GM12891 (cell line): ENCODE results near the gene KHDRBS1.
"Not testable (repeated sequence)": the region's sequence is repeated elsewhere in the genome, so short reads cannot be mapped to it uniquely, and the experiment has no call there.

Experiments used
- DNase-seq: peaks from one replicate; pipeline ENCODE4 v3.0.0; 2011; ENCODE audit warnings: low spot score; ENCODE audit not compliant: insufficient read length
- FAIRE-seq: peaks from 2 replicates; lab custom pipeline; 2011; peaks lifted over from hg19 to GRCh38; lab: Jason Lieb, UNC
- PAX5 ChIP-seq: IDR thresholded peaks from 2 replicates; pipeline ENCODE4 v1.6.1; 2011; ENCODE audit warnings: low read length, moderate library complexity, mild to moderate bottlenecking; ENCODE audit not compliant: insufficient read depth, severe bottlenecking
- POLR2A ChIP-seq: IDR thresholded peaks from 2 replicates; pipeline ENCODE4 v1.6.1; 2011; ENCODE audit warnings: low read depth, low read length, control low read depth
- POLR2AphosphoS5 ChIP-seq: IDR thresholded peaks from 2 replicates; pipeline ENCODE4 v1.6.1; 2011; ENCODE audit warnings: low read depth, low read length, control low read depth
- POU2F2 ChIP-seq: IDR thresholded peaks from 2 replicates; pipeline ENCODE4 v1.6.1; 2011; ENCODE audit warnings: low read depth, mild to moderate bottlenecking, control low read depth, low read length, moderate library complexity
- SPI1 ChIP-seq: IDR thresholded peaks from 2 replicates; pipeline ENCODE4 v1.6.1; 2011; ENCODE audit warnings: low read depth, low read length, control low read depth
- TAF1 ChIP-seq: IDR thresholded peaks from 2 replicates; pipeline ENCODE4 v1.6.1; 2011; ENCODE audit warnings: low read depth, low read length, control low read depth

Gene KHDRBS1

DNA sequence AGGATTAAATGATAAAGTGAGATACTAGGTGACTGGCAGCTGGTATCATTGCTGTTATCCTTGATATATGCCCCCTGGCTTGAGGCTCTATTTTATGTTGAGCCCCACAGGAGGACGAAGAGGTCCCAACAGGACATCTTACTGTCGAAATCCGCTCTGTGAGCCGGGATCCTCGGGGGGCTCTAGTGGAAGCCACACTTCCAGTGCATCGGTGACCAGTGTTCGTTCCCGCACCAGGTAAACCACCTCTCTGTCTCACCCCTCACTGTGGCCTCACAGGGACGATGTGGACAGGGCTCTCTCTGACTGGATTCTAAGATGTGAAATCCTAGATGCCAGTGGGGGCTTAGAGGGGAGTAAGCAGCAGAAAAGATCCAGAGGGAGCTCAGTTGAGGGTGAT lies 61.2 kb downstream of the KHDRBS1 start:
- TF ChIP-seq SPI1, result no peak
- TF ChIP-seq TAF1, result no peak
- no peak for TF ChIP-seq POLR2A
- no peak for TF ChIP-seq PAX5
- TF ChIP-seq POU2F2, result no peak
- TF ChIP-seq POLR2AphosphoS5, result no peak
- DNase-seq (no peak), FAIRE-seq (no peak)

DNA sequence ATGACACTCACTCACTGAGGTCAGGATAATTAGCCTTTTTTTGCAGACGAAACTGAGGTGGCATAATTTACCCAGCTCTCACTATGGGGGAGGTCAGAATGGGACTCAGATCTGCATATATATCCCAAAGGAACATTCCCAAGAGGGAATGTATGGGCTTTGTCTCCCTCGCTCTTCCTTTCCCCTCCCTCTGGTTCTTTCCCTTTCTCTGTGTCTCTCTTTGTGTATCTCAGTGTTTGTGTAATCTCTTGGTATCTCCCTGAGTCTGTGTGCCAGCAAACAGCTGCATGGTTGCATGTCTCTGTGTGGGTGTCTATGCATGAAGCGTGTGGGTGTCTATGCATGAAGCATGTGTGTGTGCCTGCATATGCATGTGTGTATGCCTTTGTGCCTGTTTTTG lies 63.8 kb downstream of the KHDRBS1 start:
- TF ChIP-seq POLR2A (no peak), POU2F2 (no peak), TAF1 (no peak), SPI1 (no peak), POLR2AphosphoS5 (no peak), PAX5 (no peak)
- no peak for FAIRE-seq
- DNase-seq, result no peak

- FAIRE-seq (no peak), DNase-seq (no peak)
- TF ChIP-seq POLR2AphosphoS5 (no peak), SPI1 (peak; percentile 58; the same call in 1 of the 2 replicates)
These were observed 68.4 kb downstream of the KHDRBS1 start for GRCh38 chr1:32082022-32082421.

DNA sequence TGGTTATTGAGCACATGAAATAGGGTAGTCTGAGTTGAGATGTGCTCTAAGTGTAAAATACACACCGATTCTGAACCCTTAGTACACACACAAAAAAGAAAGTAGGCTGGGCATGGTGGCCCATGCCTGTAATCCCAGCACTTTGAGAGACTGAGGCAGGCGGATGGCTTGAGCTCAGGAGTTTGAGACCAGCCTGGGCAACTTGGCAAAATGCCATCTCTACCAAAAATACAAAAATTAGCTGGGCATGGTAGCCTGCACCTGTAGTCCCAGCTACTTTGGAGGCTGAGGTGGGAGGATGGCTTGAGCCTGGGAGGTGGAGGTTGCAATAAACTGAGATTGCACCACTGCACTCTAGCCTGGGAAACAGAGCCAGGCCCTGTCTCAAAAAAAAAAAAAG lies 72.7 kb downstream of the KHDRBS1 start:
- not testable (repeated sequence) for FAIRE-seq, DNase-seq

DNA sequence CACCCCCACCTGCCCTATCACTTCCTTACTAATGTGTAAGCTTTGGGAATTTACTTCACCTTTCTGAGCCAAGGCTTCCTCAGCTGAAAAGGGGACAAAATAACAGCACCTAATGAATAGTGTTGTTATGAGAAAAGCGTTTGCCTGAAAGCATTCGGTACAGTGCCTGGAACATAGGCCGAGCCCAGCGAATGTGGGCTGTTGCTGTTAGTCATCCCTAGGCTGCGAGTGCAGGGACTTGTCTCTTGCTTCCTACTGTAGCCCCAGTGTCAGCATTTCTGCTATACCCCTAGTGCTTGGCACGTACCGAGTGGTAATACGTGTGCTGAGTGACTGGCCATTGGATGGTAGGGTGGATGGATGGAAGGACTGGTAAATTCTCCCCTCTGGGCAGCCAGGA lies 77.5 kb downstream of the KHDRBS1 start:
- DNase-seq, result no peak
- TF ChIP-seq POLR2AphosphoS5 (no peak), SPI1 (no peak), TAF1 (no peak), POU2F2 (no peak), PAX5 (no peak), POLR2A (no peak)
- no peak for FAIRE-seq

DNA sequence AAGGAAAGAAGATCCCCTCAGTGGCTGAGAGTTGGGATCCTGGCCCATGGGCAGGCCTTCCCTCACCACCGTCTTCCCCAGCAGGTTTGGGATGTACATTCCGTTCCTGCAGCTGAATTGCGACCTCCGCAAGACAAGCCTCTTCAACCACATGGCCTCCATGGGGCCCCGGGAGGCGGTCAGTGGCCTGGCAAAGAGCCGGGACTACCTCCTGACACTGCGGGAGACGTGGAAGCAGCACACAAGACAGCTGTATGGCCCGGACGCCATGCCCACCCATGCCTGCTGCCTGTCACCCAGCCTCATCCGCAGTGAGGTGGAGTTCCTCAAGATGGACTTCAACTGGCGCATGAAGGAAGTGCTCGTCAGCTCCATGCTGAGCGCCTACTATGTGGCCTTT lies 77.9 kb downstream of the KHDRBS1 start:
- TF ChIP-seq POLR2A, result no peak
- TF ChIP-seq SPI1, result no peak
- TF ChIP-seq PAX5, result no peak
- TF ChIP-seq POLR2AphosphoS5, result no peak
- TF ChIP-seq POU2F2, result no peak
- TF ChIP-seq TAF1, result no peak
- DNase-seq, result no peak
- FAIRE-seq, result no peak
